ENCODE data around the gene PGLYRP2. TPM values are rescaled to one million over a fixed set of nuclear protein-coding genes. Genes with fewer than 3 reads are reported as not detected.
A peak's percentile ranks its signal among the peaks of the same experiment; 100 is the strongest.

PGLYRP2 gene
- total and polyA plus RNA-seq, 5 donors, result not detected

DNA sequence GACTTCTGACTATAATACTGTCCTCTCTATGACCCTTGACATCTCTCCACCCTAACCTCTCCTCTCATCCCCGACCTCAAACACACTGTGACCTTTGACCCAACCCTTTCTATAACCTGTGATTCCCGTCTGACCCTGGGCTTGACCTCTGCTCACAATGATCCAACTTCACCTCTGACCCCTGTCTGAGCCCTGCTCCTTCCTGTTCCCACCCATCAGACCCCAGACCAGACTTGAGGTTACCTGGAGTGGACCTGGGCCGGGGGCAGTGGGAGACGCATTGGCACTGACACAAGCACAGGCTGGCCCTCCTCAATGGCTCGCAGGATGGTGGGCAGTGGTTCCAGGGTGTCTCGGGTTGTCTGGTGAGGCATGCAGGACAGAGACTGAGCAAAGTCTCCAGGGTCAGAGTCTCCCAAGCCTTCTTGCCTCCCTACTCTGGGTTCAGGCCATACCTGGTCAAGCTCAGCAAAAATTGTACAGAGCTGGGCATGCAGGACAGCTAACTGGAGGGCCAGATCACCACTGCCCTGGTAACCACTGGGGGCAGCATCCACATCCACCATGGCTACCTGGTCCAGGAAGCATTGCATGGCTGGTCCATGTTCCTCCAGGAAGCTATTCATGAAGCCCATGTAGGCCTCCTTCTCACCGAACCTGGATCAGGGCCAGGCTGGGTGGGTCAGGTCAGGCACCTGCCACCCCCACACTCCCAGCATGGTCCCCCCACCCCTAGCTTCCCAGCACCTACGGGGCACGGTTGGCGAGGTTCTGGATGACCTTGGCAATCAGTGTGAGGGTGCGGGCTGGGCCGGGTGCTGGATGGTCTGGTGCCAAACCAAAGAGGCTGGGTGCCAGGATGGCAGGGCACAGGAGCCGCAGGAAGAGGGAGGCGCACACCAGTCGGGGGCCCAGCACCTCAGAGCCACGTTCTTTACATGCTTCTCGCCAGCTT is 25.1 kb downstream of the PGLYRP2 start:
- 84% methylated on average over 17 of the region's 17 CpGs for WGBS
- Histone ChIP-seq H3K27me3 (ENCODE audit: control insufficient read depth, insufficient read depth) (no peaks in the 10 kb centered on the region), H3K9me3 (ENCODE audit: control insufficient read depth, low read length) (no peaks in the 10 kb centered on the region), H3K27ac (ENCODE audit: low read length) (no peak overlapping the region), H3K4me3 (ENCODE audit: low read length) (no peak overlapping the region), H3K4me1 (ENCODE audit: control insufficient read depth, insufficient read depth, low read length) (peaks cover 4% of the 10 kb centered on the region)
- DNase-seq (peak in 2 of 3 donors; percentile 60 to 63), ATAC-seq (no peak)
- intact Hi-C loops (cut with DNase I), result loop anchor here in 1 of 4 donors (10.0 kb wide), 1 partner anchor 101 kb away; no protein-coding TSS in a partner anchor

DNA sequence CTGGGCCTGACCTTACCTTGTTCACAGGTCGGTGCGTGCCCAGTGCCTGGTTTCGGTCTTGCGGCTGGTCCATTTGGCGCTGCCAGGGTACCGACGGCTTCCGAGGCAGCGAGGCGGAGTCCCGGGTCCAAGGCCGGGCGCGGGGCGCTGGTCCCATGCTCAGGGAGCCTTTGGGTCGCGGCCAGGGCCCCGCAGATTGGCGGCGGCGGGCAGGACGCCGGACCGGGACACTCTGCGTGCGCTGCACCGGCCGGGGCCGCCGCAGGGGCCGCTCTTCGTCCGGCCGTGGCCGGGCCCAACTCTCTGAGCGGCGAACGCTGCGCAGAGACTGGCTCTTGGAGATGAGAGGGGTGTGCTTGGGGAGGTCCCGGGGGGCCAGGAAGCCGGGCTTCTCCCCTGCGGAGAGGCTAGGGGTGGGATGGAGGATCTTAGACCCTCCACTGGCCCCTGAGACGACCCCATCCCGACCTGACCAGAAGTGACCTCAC is 26.2 kb downstream of the PGLYRP2 start:
- intact Hi-C loops (cut with DNase I), result loop anchor here in 1 of 4 donors (10.0 kb wide), 1 partner anchor 102 kb away; no protein-coding TSS in a partner anchor
- Histone ChIP-seq H3K27ac (ENCODE audit: low read length) (peak overlapping the region; percentile 37), H3K9me3 (ENCODE audit: control insufficient read depth, low read length) (no peaks in the 10 kb centered on the region), H3K27me3 (ENCODE audit: control insufficient read depth, insufficient read depth) (no peaks in the 10 kb centered on the region), H3K4me1 (ENCODE audit: control insufficient read depth, insufficient read depth, low read length) (peaks cover 4% of the 10 kb centered on the region), H3K4me3 (ENCODE audit: low read length) (peak overlapping the region; percentile 26)
- DNase-seq (peak in 2 of 3 donors; percentile 75 to 80), ATAC-seq (peak; percentile 13 to 25)
- 19% methylated on average over 44 of the region's 44 CpGs for WGBS

DNA sequence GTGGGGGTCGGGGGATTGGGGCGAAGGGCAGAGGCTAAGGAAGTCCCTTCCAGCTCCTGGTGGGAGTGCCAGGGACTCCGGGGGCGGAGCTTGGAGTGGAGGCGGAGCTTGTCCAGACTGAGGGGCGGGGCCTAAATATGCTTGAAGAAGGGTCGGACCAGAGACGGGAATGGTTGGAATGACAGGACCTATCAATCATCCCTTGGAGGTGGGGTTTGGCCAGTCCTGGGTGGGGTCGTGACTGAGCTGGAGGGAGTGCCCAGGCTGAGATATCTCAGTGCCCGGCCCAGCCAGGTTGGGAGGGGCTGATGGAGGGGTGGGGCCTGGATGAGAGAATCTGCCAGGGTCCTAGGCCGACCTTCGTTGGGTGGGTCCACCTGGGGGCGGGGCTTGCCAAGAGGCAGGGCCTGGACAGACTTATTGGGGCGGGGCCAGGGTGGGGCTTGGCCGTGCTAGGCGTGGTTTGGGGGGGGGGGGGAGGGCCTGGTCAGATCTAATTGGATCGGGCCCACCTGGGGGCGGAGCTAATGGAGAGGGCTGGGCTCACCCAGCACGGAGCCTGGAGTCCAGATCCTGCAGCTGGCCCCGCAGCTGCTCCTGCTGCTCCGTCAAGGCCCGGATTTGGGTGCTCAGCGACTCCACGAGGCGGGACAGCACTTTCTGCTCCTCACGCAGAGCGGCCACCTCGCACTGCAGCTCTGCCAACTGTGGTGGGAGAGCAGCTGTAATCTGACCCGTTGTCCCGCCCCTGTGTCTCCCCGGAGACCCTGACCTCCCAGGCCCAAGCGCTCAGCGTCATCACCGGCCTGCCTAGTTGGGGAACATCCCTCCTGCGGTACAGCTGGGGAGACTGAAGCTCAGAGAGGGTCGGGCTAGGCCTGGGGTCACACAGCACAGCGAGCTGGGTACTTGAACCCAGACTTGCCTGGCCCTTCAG is 26.9 kb downstream of the PGLYRP2 start:
- Histone ChIP-seq H3K4me1 (ENCODE audit: control insufficient read depth, insufficient read depth, low read length) (peaks cover 4% of the 10 kb centered on the region), H3K9me3 (ENCODE audit: control insufficient read depth, low read length) (no peaks in the 10 kb centered on the region), H3K27ac (ENCODE audit: low read length) (peak overlapping the region; percentile 54), H3K4me3 (ENCODE audit: low read length) (peak overlapping the region; percentile 26), H3K27me3 (ENCODE audit: control insufficient read depth, insufficient read depth) (no peaks in the 10 kb centered on the region)
- ATAC-seq, result peak; percentile 78 to 86
- DNase-seq, result peak; percentile 96 to 98 (median 97)
- intact Hi-C loops (cut with DNase I), result loop anchor here in 1 of 4 donors (10.0 kb wide), 1 partner anchor 102 kb away; no protein-coding TSS in a partner anchor
- WGBS, result 11% methylated on average over 37 of the region's 37 CpGs

DNA sequence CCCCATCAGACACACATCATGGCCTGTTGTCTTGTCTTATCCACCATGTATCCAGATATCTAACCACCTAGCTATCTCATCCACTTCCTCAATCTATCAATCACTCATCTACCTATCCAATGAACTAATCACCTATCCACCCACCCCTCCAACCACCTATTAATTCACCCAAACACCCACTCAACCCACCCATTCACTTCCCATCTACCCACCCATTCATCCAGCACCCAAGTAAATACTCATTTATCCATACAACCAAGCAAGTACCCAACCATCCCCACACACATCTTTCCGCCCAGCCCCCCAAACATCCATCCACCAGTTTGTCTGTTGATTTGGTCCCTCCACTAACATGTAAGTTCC is 28.8 kb downstream of the PGLYRP2 start:
- WGBS, result 92% methylated on average over 1 of the region's 1 CpG
- intact Hi-C loops (cut with DNase I), result loop anchor here in 1 of 4 donors (10.0 kb wide), 1 partner anchor 104 kb away; no protein-coding TSS in a partner anchor
- Histone ChIP-seq H3K27ac (ENCODE audit: low read length) (peak overlapping the region; percentile 90), H3K4me1 (ENCODE audit: control insufficient read depth, insufficient read depth, low read length) (no peaks in the 10 kb centered on the region), H3K4me3 (ENCODE audit: low read length) (no peak overlapping the region), H3K27me3 (ENCODE audit: control insufficient read depth, insufficient read depth) (no peaks in the 10 kb centered on the region), H3K9me3 (ENCODE audit: control insufficient read depth, low read length) (no peaks in the 10 kb centered on the region)
- ATAC-seq (no peak), DNase-seq (no peak)

DNA sequence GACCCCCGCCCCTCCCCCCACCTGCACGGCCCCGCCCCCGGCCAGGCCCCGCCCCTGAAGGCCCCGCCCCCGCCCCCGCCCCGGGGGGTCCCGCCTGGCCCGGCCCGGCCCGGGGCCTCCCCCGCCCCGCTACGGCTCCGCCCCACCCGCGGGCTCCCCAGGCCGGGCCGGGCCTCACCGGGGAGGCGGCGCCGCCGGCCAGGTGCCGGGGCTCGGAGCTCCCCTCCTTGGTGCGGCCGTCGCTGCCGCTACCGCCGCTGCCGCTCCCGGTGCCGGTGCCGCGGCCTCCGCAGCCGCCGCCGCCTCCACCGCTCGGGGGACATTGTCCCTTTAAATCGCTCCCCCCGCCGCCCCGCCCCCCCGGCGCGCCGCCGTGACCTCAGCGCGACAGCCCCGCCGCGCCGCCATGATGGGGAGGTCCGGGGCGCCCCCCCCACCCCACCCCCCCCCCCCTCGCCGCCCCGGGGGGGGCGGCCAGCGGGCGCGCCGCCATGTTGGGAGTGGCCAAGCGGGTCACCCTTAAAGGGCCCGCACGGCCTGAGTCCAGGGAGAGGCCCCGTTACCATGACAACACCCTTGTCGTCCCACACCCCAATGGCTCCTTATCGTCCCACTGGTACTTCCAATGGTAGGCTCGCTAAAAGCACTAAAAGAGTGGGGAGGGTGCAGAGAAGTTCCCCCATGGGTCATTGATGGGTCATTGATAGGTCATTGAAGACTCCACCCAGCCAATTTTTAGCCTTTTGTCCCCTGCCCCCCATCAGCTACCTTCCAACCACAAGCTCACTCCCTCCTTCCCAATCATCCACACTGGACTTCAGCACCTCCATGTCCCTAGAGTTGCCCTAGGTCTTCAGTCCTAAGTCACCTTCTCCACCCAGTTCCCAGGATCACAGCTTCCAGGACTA is 29.4 kb downstream of the PGLYRP2 start, which contains the start of gene WIZ:
WIZ (minus strand) TSS at position 337 of the 908 bp plus-strand sequence. CDS start 1,649 bp downstream, outside the sequence.
- no peaks in the 10 kb centered on the region for H3K27me3 ChIP-seq (ENCODE audit: control insufficient read depth, insufficient read depth)
- WGBS, result 2% methylated on average over 69 of the region's 77 CpGs
- H3K9me3 ChIP-seq (ENCODE audit: control insufficient read depth, low read length), result no peaks in the 10 kb centered on the region
- DNase-seq (peak; percentile 89 to 97 (median 96)), ATAC-seq (peak; percentile 5 to 13)
- intact Hi-C loops (cut with DNase I), result loop anchor here in 1 of 4 donors (10.0 kb wide), 1 partner anchor 105 kb away; no protein-coding TSS in a partner anchor
- H3K4me3 ChIP-seq (ENCODE audit: low read length), result peak within 1 kb of the TSS; percentile 84
- peaks cover 4% of the 10 kb centered on the region for H3K4me1 ChIP-seq (ENCODE audit: control insufficient read depth, insufficient read depth, low read length)
- peak within 1 kb of the TSS; percentile 90 for H3K27ac ChIP-seq (ENCODE audit: low read length)

DNA sequence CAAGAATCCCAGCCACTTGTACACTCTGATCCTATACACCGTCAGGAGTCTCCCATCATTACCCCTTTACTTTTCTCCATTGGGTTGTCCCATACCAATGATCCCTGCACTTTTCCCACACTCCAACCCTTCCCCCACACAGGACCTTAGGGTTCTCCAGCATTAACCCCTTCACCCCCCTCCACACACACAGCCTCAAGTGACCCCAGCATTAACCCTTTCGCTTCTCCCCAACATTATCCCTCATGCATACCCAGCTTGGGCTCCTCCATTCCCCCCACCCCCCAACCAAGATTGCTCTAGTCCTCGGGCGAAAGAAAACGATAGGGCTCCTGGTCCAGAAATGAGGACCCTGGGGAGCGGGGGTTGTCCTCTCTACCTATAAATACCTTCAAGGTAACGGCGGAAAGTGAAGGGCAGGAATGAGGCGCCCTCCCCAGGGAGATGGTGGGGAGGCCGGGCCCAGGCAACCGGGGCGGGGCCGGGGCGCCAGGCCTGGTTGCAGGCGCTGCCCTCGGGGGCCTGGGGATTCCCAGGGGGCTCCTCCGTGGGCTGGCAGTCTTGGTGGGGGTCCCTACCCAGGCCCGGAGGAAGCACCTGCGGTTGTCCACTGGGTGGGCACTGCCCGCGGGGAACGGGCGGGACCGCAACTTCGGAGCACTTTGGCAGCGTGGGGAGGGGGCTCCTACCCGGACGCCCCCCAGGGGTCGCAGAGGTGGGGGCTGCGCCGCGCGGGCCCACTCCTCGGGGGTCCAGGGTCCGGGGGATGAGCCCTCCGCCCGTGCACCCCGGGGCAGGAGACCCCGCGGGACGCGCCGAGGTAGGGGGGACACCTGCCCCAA is 30.3 kb downstream of the PGLYRP2 start:
- ATAC-seq (no peak), DNase-seq (peak in 2 of 3 donors; percentile 77 to 86)
- Histone ChIP-seq H3K27me3 (ENCODE audit: control insufficient read depth, insufficient read depth) (no peaks in the 10 kb centered on the region), H3K4me3 (ENCODE audit: low read length) (peak overlapping the region; percentile 84), H3K27ac (ENCODE audit: low read length) (peak overlapping the region; percentile 55), H3K4me1 (ENCODE audit: control insufficient read depth, insufficient read depth, low read length) (peaks cover 7% of the 10 kb centered on the region), H3K9me3 (ENCODE audit: control insufficient read depth, low read length) (no peaks in the 10 kb centered on the region)
- intact Hi-C loops (cut with DNase I), result no loop called here
- 3% methylated on average over 43 of the region's 43 CpGs for WGBS

DNA sequence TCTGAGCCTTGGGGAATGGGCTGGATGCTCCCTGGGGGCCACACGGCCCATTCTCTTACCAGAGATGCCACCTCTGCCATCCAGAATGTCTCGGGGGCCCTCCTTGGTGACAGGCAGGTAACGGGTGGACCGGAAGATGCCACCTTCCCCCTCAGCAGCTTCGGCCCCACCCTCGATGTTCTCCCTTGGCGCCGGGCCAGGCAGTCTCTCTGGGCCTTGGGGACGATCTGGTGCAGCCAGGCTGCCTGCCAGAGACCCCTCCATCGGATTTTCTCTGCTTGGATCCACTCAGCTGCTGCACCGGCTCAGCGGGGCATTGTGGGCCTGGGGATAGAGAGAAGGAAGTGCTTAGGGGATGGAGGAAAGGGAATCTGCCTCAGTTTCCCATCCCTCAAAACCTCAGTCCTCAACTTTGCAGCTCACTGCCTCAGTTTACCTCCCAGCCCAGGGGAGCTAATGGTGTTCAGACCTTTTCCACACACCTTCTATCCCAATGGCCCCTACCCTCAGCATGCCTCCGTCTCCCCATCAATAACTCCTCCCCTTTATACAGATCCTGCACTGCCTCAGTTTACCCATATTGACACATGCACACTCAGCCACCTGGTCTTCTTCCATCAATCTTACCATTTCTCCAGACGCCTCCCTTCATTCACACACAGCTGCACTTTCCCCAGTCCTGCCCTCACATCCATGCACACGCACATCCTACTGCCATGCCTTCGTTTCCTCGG is 31.1 kb downstream of the PGLYRP2 start:
- H3K4me3 ChIP-seq (ENCODE audit: low read length), result no peak overlapping the region
- H3K27me3 ChIP-seq (ENCODE audit: control insufficient read depth, insufficient read depth), result no peaks in the 10 kb centered on the region
- H3K9me3 ChIP-seq (ENCODE audit: control insufficient read depth, low read length), result no peaks in the 10 kb centered on the region
- ATAC-seq, result no peak
- 55% methylated on average over 17 of the region's 17 CpGs for WGBS
- intact Hi-C loops (cut with DNase I), result no loop called here
- peaks cover 11% of the 10 kb centered on the region for H3K4me1 ChIP-seq (ENCODE audit: control insufficient read depth, insufficient read depth, low read length)
- DNase-seq, result peak in 2 of 3 donors; percentile 70 to 71
- no peak overlapping the region for H3K27ac ChIP-seq (ENCODE audit: low read length)

DNA sequence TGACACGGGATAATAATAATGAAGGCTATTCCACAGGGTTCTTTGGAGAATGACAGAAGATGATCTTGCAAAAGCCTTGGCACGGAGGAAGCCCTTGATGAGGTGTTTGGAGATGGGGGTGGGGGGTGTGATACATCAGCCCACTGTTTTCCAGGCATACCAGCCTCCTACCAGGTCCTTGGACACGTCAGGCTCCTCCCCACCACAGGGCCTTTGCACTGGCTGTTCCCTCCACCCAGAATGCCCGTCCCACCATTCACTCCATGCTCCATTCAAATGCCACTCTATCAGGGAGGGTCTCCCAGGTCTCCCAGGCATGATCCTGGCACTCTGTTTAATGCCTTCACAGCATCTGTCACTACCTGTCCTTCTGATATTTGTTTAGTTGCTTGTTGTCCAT is 32.2 kb downstream of the PGLYRP2 start:
- 79% methylated on average over 4 of the region's 4 CpGs for WGBS
- ATAC-seq, result no peak
- intact Hi-C loops (cut with DNase I), result no loop called here
- H3K27ac ChIP-seq (ENCODE audit: low read length), result no peak overlapping the region
- no peaks in the 10 kb centered on the region for H3K27me3 ChIP-seq (ENCODE audit: control insufficient read depth, insufficient read depth)
- no peak overlapping the region for H3K4me3 ChIP-seq (ENCODE audit: low read length)
- no peaks in the 10 kb centered on the region for H3K9me3 ChIP-seq (ENCODE audit: control insufficient read depth, low read length)
- peaks cover 11% of the 10 kb centered on the region for H3K4me1 ChIP-seq (ENCODE audit: control insufficient read depth, insufficient read depth, low read length)
- DNase-seq, result no peak

Data from right cardiac atrium (tissue), 5 donors.